Type B pancreatic cell (in vitro differentiated cells): ENCODE measurements around the gene IGSF3. TPM values are rescaled to one million over a fixed set of nuclear protein-coding genes. Genes with fewer than 3 reads are reported as not detected.

Experiments used
- DNase-seq: peaks from one replicate; pipeline ENCODE4 v3.0.0; 2021; ENCODE audit warnings: mixed read lengths; ENCODE audit not compliant: unreplicated experiment; ENCODE audit errors: extremely low spot score
- H3K27ac Mint-ChIP-seq: 2 replicates; pipeline ENCODE4 v1.8.0; 2021; ENCODE audit warnings: mild to moderate bottlenecking, mixed read lengths
- H3K27me3 Mint-ChIP-seq: 2 replicates; pipeline ENCODE4 v1.8.0; 2021; ENCODE audit warnings: mixed read lengths
- H3K36me3 Mint-ChIP-seq: 2 replicates; pipeline ENCODE4 v1.8.0; 2021; ENCODE audit warnings: mixed read lengths
- H3K4me1 Mint-ChIP-seq: one replicate; pipeline ENCODE4 v1.8.0; 2021; ENCODE audit warnings: mixed read lengths; ENCODE audit not compliant: unreplicated experiment
- H3K4me3 Mint-ChIP-seq: 2 replicates; pipeline ENCODE4 v1.8.0; 2021; ENCODE audit warnings: mild to moderate bottlenecking, mixed read lengths
- H3K9me3 Mint-ChIP-seq: 2 replicates; pipeline ENCODE4 v1.8.0; 2021; ENCODE audit warnings: mixed read lengths
- CTCF ChIP-seq: fragments of 200-600 bp; sonication (generic); conservative IDR thresholded peaks from 2 replicates; pipeline ENCODE4 v1.5.0; 2021; ENCODE audit warnings: antibody characterized with exemption, mild to moderate bottlenecking
- long read RNA-seq: library from polyadenylated mRNA; unstranded; transcript quantifications from one replicate; pipeline ENCODE4 v2.0.0, GENCODE V29; 2020
- total RNA-seq: library from RNA; stranded (reverse); gene quantifications from 2 replicates; pipeline ENCODE4 v1.2.1, GENCODE V29; 2021; ENCODE audit warnings: low replicate concordance

The IGSF3 gene
- total RNA-seq: 42.9 and 48.4 TPM in 2 replicates
- long read RNA-seq, partial matches to known transcripts: 11 of 31 reads
- long read RNA-seq, other reads (novel, unspliced or antisense): 20 of 31 reads

GRCh38 chr1:116667575-116668105 is at the start of gene IGSF3:
TSS of gene IGSF3 (minus strand) at chr1:116667733. CDS start at chr1:116666326, 1,407 bp downstream.
- Mint-ChIP-seq H3K9me3 (no peaks in the 10 kb centered on the region), H3K27ac (peak within 1 kb of the TSS; percentile 41), H3K4me3 (peak within 1 kb of the TSS; percentile 97), H3K36me3 (peaks cover 15% of the 10 kb centered on the region), H3K4me1 (peaks cover 46% of the 10 kb centered on the region), H3K27me3 (peaks cover 5% of the 10 kb centered on the region)
- TF ChIP-seq CTCF: no peak
- DNase-seq: peak; percentile 81

GRCh38 chr1:116717318-116717717 is 49.8 kb upstream of the IGSF3 start:
- Mint-ChIP-seq H3K9me3 (no peaks in the 10 kb centered on the region), H3K36me3 (peaks cover 4% of the 10 kb centered on the region), H3K27me3 (no peaks in the 10 kb centered on the region), H3K4me3 (no peak overlapping the region), H3K27ac (no peak overlapping the region), H3K4me1 (peaks cover 10% of the 10 kb centered on the region)
- DNase-seq: no peak
- no peak for TF ChIP-seq CTCF

- no peak for DNase-seq
- no peaks in the 10 kb centered on the region for H3K9me3 Mint-ChIP-seq
- no peak overlapping the region for H3K4me3 Mint-ChIP-seq
- no peaks in the 10 kb centered on the region for H3K36me3 Mint-ChIP-seq
- no peak overlapping the region for H3K27ac Mint-ChIP-seq
- no peak for TF ChIP-seq CTCF
- H3K27me3 Mint-ChIP-seq: no peaks in the 10 kb centered on the region
- H3K4me1 Mint-ChIP-seq: peaks cover 11% of the 10 kb centered on the region
Observed at GRCh38 chr1:116716391-116716790, 48.9 kb upstream of the IGSF3 start.

GRCh38 chr1:116713474-116713873 is 45.9 kb upstream of the IGSF3 start:
- no peaks in the 10 kb centered on the region for H3K27me3 Mint-ChIP-seq
- DNase-seq: no peak
- TF ChIP-seq CTCF: no peak
- no peak overlapping the region for H3K4me3 Mint-ChIP-seq
- no peaks in the 10 kb centered on the region for H3K9me3 Mint-ChIP-seq
- H3K27ac Mint-ChIP-seq: no peak overlapping the region
- peaks cover 30% of the 10 kb centered on the region for H3K4me1 Mint-ChIP-seq
- no peaks in the 10 kb centered on the region for H3K36me3 Mint-ChIP-seq

GRCh38 chr1:116712510-116712909 is 45.0 kb upstream of the IGSF3 start:
- TF ChIP-seq CTCF: no peak
- DNase-seq: no peak
- no peaks in the 10 kb centered on the region for H3K9me3 Mint-ChIP-seq
- no peaks in the 10 kb centered on the region for H3K27me3 Mint-ChIP-seq
- no peaks in the 10 kb centered on the region for H3K36me3 Mint-ChIP-seq
- H3K27ac Mint-ChIP-seq: no peak overlapping the region
- peaks cover 37% of the 10 kb centered on the region for H3K4me1 Mint-ChIP-seq
- H3K4me3 Mint-ChIP-seq: no peak overlapping the region
